ENCODE results near the gene DENND4A. TPM values are rescaled to one million over a fixed set of nuclear protein-coding genes. Genes with fewer than 3 reads are reported as not detected.
A peak's percentile ranks its signal among the peaks of the same experiment; 100 is the strongest.
"Not testable (repeated sequence)": the region's sequence is repeated elsewhere in the genome, so short reads cannot be mapped to it uniquely, and the experiment has no call there.

DENND4A gene
- total RNA-seq, 3 donors from 2014 or later (not counting 1 experiment from before 2014, with no cell fraction given), result 65.8 to 84.6 (median 66.1) TPM

- no peak for ATAC-seq
Observed at GRCh38 chr15:65747265-65747664, 44.8 kb downstream of the DENND4A start.

DNA sequence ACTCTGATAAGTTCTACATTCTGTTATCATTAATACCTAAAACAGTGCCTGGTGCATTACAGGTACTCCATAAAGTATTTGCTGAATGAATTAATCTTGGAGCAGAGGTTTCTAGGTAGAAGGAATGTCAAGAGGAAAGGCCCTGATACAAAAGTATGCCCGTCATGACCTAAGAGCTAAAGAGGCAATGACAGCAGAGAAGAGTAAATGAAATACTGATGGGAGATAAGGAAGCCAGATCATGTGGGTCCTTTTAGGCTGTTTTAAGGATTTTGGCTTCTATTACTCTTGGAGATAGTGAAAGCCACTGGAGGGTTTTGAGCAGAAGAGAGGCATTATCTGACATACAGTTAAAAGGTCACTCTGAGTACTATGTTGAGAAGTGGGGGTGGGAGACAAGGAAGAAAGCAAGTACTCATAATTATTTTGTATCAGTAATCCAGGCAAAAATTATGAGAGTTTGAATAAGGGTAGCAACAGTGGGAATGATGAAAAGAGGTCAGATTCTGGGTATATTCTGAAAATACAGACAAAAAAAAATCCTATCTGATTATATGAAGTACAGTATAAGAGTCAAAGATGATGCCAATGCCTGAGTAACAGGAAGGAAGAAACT lies 48.3 kb downstream of the DENND4A start:
- Mint-ChIP-seq H3K27ac (no peak overlapping the region), H3K4me1 (peaks cover 5 to 6% of the 10 kb centered on the region in 2 donors), H3K4me3 (no peak overlapping the region), H3K27me3 (ENCODE audit: low read depth in 2 of 2) (no peaks in the 10 kb centered on the region), H3K36me3 (no peaks in the 10 kb centered on the region), H3K9me3 (no peaks in the 10 kb centered on the region)
- intact Hi-C loops (cut with micrococcal nuclease), result no loop called here
- H3K27me3 ChIP-seq (ENCODE audit: control insufficient read depth, insufficient read depth, low read length), result no peaks in the 10 kb centered on the region
- no peak overlapping the region for H3K27ac ChIP-seq (ENCODE audit: low read length)
- TF ChIP-seq, protein P1, sequence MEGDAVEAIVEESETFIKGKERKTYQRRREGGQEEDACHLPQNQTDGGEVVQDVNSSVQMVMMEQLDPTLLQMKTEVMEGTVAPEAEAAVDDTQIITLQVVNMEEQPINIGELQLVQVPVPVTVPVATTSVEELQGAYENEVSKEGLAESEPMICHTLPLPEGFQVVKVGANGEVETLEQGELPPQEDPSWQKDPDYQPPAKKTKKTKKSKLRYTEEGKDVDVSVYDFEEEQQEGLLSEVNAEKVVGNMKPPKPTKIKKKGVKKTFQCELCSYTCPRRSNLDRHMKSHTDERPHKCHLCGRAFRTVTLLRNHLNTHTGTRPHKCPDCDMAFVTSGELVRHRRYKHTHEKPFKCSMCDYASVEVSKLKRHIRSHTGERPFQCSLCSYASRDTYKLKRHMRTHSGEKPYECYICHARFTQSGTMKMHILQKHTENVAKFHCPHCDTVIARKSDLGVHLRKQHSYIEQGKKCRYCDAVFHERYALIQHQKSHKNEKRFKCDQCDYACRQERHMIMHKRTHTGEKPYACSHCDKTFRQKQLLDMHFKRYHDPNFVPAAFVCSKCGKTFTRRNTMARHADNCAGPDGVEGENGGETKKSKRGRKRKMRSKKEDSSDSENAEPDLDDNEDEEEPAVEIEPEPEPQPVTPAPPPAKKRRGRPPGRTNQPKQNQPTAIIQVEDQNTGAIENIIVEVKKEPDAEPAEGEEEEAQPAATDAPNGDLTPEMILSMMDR (IDR thresholded peaks at IDR 0.05), result no peak
- 96% methylated on average over 1 of the region's 1 CpG for WGBS (ENCODE audit: insufficient coverage)
- no peaks in the 10 kb centered on the region for H3K9me3 ChIP-seq (ENCODE audit: control insufficient read depth, insufficient read depth, low read length)
- H3K4me1 ChIP-seq (ENCODE audit: control insufficient read depth, insufficient read depth, low read length), result no peaks in the 10 kb centered on the region
- no peak overlapping the region for H3K4me3 ChIP-seq (ENCODE audit: low read length)
- no peak for DNase-seq
- no peak for ATAC-seq
- peaks cover 26% of the 10 kb centered on the region for H3K36me3 ChIP-seq (ENCODE audit: control insufficient read depth, insufficient read depth, low read length)

More at GRCh38 chr15:65747265-65747664, 44.8 kb downstream of the DENND4A start:
- Mint-ChIP-seq H3K4me3 (no peak overlapping the region), H3K4me1 (peaks cover 15 to 20% of the 10 kb centered on the region in 2 donors), H3K36me3 (peaks cover 13% of the 10 kb centered on the region), H3K27ac (no peak overlapping the region), H3K9me3 (no peaks in the 10 kb centered on the region), H3K27me3 (ENCODE audit: low read depth in 2 of 2) (no peaks in the 10 kb centered on the region)
- intact Hi-C loops (cut with micrococcal nuclease), result no loop called here
- DNase-seq, result no peak
- Histone ChIP-seq H3K27me3 (ENCODE audit: control insufficient read depth, insufficient read depth, low read length) (no peaks in the 10 kb centered on the region), H3K36me3 (ENCODE audit: control insufficient read depth, insufficient read depth, low read length) (peaks cover 22% of the 10 kb centered on the region), H3K27ac (ENCODE audit: low read length) (no peak overlapping the region), H3K9me3 (ENCODE audit: control insufficient read depth, insufficient read depth, low read length) (no peaks in the 10 kb centered on the region), H3K4me3 (ENCODE audit: low read length) (no peak overlapping the region), H3K4me1 (ENCODE audit: control insufficient read depth, insufficient read depth, low read length) (no peaks in the 10 kb centered on the region)
- TF ChIP-seq, protein P1 (IDR thresholded peaks at IDR 0.05), result no peak

- Histone ChIP-seq H3K9me3 (ENCODE audit: control insufficient read depth, insufficient read depth, low read length) (no peaks in the 10 kb centered on the region), H3K27me3 (ENCODE audit: control insufficient read depth, insufficient read depth, low read length) (no peaks in the 10 kb centered on the region), H3K36me3 (ENCODE audit: control insufficient read depth, insufficient read depth, low read length) (peaks cover 53% of the 10 kb centered on the region), H3K4me3 (ENCODE audit: low read length) (no peak overlapping the region), H3K4me1 (ENCODE audit: control insufficient read depth, insufficient read depth, low read length) (no peaks in the 10 kb centered on the region), H3K27ac (ENCODE audit: low read length) (no peak overlapping the region)
- intact Hi-C loops (cut with micrococcal nuclease), result no loop called here
- ATAC-seq (peak in 1 of 3 donors; percentile 20), DNase-seq (no peak)
- peaks cover 0 to 6% of the 10 kb centered on the region in 2 donors for H3K4me1 Mint-ChIP-seq
- TF ChIP-seq, protein P1 (IDR thresholded peaks at IDR 0.05), result no peak
- no peaks in the 10 kb centered on the region for H3K27me3 Mint-ChIP-seq (ENCODE audit: low read depth in 2 of 2)
- no peaks in the 10 kb centered on the region for H3K9me3 Mint-ChIP-seq
- peaks cover 7% of the 10 kb centered on the region for H3K36me3 Mint-ChIP-seq
- 95% methylated on average over 4 of the region's 5 CpGs for WGBS (ENCODE audit: insufficient coverage)
- peak overlapping the region; percentile 29 to 57 for H3K27ac Mint-ChIP-seq
- no peak overlapping the region for H3K4me3 Mint-ChIP-seq
Observed at GRCh38 chr15:65740148-65740547, 51.9 kb downstream of the DENND4A start.

DNA sequence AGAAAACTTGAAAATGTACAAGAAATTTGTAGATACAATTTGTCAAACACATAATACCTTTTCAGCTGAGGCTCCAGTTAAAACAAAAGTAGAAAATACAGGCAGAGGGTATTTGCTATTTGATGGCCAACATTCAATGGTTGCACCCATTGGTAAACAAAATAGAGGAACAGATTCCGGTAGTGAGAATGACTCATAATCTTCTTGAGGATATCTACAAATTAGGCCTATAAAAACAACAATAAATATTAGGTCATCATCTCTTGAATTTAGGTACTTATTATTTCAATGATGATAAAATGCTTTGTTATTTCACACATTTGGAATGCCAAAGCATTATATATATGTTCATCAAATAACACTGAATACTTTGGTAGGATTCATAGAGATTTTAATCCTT lies 53.4 kb downstream of the DENND4A start:
- ATAC-seq (no peak), DNase-seq (no peak)
- H3K27ac ChIP-seq (ENCODE audit: low read length), result no peak overlapping the region
- H3K9me3 ChIP-seq (ENCODE audit: control insufficient read depth, insufficient read depth, low read length), result no peaks in the 10 kb centered on the region
- TF ChIP-seq, protein P1 (IDR thresholded peaks at IDR 0.05), result no peak
- no peaks in the 10 kb centered on the region for H3K27me3 ChIP-seq (ENCODE audit: control insufficient read depth, insufficient read depth, low read length)
- peaks cover 7% of the 10 kb centered on the region for H3K36me3 Mint-ChIP-seq
- no peaks in the 10 kb centered on the region for H3K4me1 ChIP-seq (ENCODE audit: control insufficient read depth, insufficient read depth, low read length)
- peaks cover 0 to 1% of the 10 kb centered on the region in 2 donors for H3K4me1 Mint-ChIP-seq
- peaks cover 57% of the 10 kb centered on the region for H3K36me3 ChIP-seq (ENCODE audit: control insufficient read depth, insufficient read depth, low read length)
- peak overlapping the region in 1 of 2 donors; percentile 57 for H3K27ac Mint-ChIP-seq
- no peak overlapping the region for H3K4me3 Mint-ChIP-seq
- intact Hi-C loops (cut with micrococcal nuclease), result no loop called here
- WGBS (ENCODE audit: insufficient coverage), result 80% methylated on average over 1 of the region's 1 CpG
- H3K27me3 Mint-ChIP-seq (ENCODE audit: low read depth in 2 of 2), result no peaks in the 10 kb centered on the region
- no peaks in the 10 kb centered on the region for H3K9me3 Mint-ChIP-seq
- H3K4me3 ChIP-seq (ENCODE audit: low read length), result no peak overlapping the region

GRCh38 chr15:65733599-65733998 lies 58.5 kb downstream of the DENND4A start:
- H3K27me3 ChIP-seq (ENCODE audit: control insufficient read depth, insufficient read depth, low read length); ATAC-seq; H3K36me3 Mint-ChIP-seq; H3K4me1 ChIP-seq (ENCODE audit: control insufficient read depth, insufficient read depth, low read length); intact Hi-C loops (cut with micrococcal nuclease); H3K4me3 ChIP-seq (ENCODE audit: low read length); H3K4me3 Mint-ChIP-seq; DNase-seq; H3K27me3 Mint-ChIP-seq (ENCODE audit: low read depth in 2 of 2); H3K9me3 Mint-ChIP-seq; H3K9me3 ChIP-seq (ENCODE audit: control insufficient read depth, insufficient read depth, low read length); H3K27ac Mint-ChIP-seq; H3K4me1 Mint-ChIP-seq; H3K27ac ChIP-seq (ENCODE audit: low read length): not testable (repeated sequence)
- peaks cover 59% of the 10 kb centered on the region for H3K36me3 ChIP-seq (ENCODE audit: control insufficient read depth, insufficient read depth, low read length)
- no CpG with 5 or more reads among the region's 4 CpGs for WGBS (ENCODE audit: insufficient coverage)
